Measurements from ENCODE around the gene PACRG. TPM values are rescaled to one million over a fixed set of nuclear protein-coding genes. Genes with fewer than 3 reads are reported as not detected.

The PACRG gene
- total and polyA plus RNA-seq, 9 donors: 2.5 to 33.1 (median 3.8) TPM

GRCh38 chr6:162715601-162716000 lies 12.2 kb upstream of the PACRG start:
- Histone ChIP-seq H3K9me3 (no peaks in the 10 kb centered on the region), H3K4me3 (no peak overlapping the region), H3K27me3 (no peaks in the 10 kb centered on the region), H3K36me3 (no peaks in the 10 kb centered on the region), H3K4me1 (ENCODE audit: insufficient read depth) (no peaks in the 10 kb centered on the region), H3K27ac (no peak overlapping the region)
- TF ChIP-seq EP300 (IDR thresholded peaks at IDR 0.05) (no peak), POLR2A (IDR thresholded peaks at IDR 0.05) (no peak), CTCF (IDR thresholded peaks at IDR 0.05) (no peak)
- no peak for DNase-seq
- 95 to 97% (median 96%) methylated on average over 6 of the region's 6 CpGs for WGBS, 3 donors
- intact Hi-C loops (cut with DNase I): no loop called here

GRCh38 chr6:162719528-162719927 lies 8.2 kb upstream of the PACRG start:
- H3K36me3 ChIP-seq: no peaks in the 10 kb centered on the region
- no peaks in the 10 kb centered on the region for H3K4me1 ChIP-seq (ENCODE audit: insufficient read depth)
- no peak overlapping the region for H3K4me3 ChIP-seq
- no peaks in the 10 kb centered on the region for H3K9me3 ChIP-seq
- no peaks in the 10 kb centered on the region for H3K27me3 ChIP-seq
- no peak overlapping the region for H3K27ac ChIP-seq
- TF ChIP-seq CTCF (IDR thresholded peaks at IDR 0.05) (no peak), POLR2A (IDR thresholded peaks at IDR 0.05) (no peak)
- WGBS, 3 donors: 72 to 100% (median 93%) methylated on average over 1 of the region's 1 CpG
- intact Hi-C loops (cut with DNase I): no loop called here
- no peak for DNase-seq

- H3K27me3 ChIP-seq: no peaks in the 10 kb centered on the region
Measured at GRCh38 chr6:162721404-162721687, 6.4 kb upstream of the PACRG start.

GRCh38 chr6:162722226-162722625 lies 5.5 kb upstream of the PACRG start:
- H3K4me1 ChIP-seq (ENCODE audit: insufficient read depth): no peaks in the 10 kb centered on the region
- WGBS, 3 donors: 91 to 95% (median 92%) methylated on average over 2 of the region's 2 CpGs
- H3K27ac ChIP-seq: no peak overlapping the region
- no peak for DNase-seq
- H3K36me3 ChIP-seq: no peaks in the 10 kb centered on the region
- no peak overlapping the region for H3K4me3 ChIP-seq
- TF ChIP-seq CTCF (IDR thresholded peaks at IDR 0.05): no peak
- TF ChIP-seq POLR2A (IDR thresholded peaks at IDR 0.05): no peak
- no peak for TF ChIP-seq EP300 (IDR thresholded peaks at IDR 0.05)
- intact Hi-C loops (cut with DNase I): no loop called here
- H3K9me3 ChIP-seq: no peaks in the 10 kb centered on the region
- H3K27me3 ChIP-seq: no peaks in the 10 kb centered on the region

More at GRCh38 chr6:162721404-162721687, 6.4 kb upstream of the PACRG start:
- H3K27ac ChIP-seq: no peak overlapping the region
- DNase-seq: no peak
- WGBS, 3 donors: 95 to 100% (median 96%) methylated on average over 2 of the region's 2 CpGs
- H3K9me3 ChIP-seq: no peaks in the 10 kb centered on the region
- H3K36me3 ChIP-seq: no peaks in the 10 kb centered on the region
- no peak for TF ChIP-seq CTCF (IDR thresholded peaks at IDR 0.05)
- no peak for TF ChIP-seq POLR2A (IDR thresholded peaks at IDR 0.05)
- TF ChIP-seq EP300 (IDR thresholded peaks at IDR 0.05): no peak
- no peak overlapping the region for H3K4me3 ChIP-seq
- no peaks in the 10 kb centered on the region for H3K4me1 ChIP-seq (ENCODE audit: insufficient read depth)
- intact Hi-C loops (cut with DNase I): no loop called here

GRCh38 chr6:162722633-162723032 lies 5.1 kb upstream of the PACRG start:
- intact Hi-C loops (cut with DNase I): no loop called here
- H3K27me3 ChIP-seq: no peaks in the 10 kb centered on the region
- no peak overlapping the region for H3K4me3 ChIP-seq
- WGBS, 3 donors: 91 to 99% (median 95%) methylated on average over 1 of the region's 1 CpG
- DNase-seq: no peak
- TF ChIP-seq POLR2A (IDR thresholded peaks at IDR 0.05) (no peak), CTCF (IDR thresholded peaks at IDR 0.05) (no peak)
- H3K27ac ChIP-seq: no peak overlapping the region
- H3K9me3 ChIP-seq: no peaks in the 10 kb centered on the region
- H3K4me1 ChIP-seq (ENCODE audit: insufficient read depth): no peaks in the 10 kb centered on the region
- no peaks in the 10 kb centered on the region for H3K36me3 ChIP-seq

All from ovary (tissue), 9 donors.